Measurements from ENCODE around the gene TSPAN14. TPM values are rescaled to one million over a fixed set of nuclear protein-coding genes. Genes with fewer than 3 reads are reported as not detected.

The TSPAN14 gene
- polyA plus RNA-seq, 1 donor (not counting 4 experiments of a cell fraction or from before 2014, with no cell fraction given) = 71.1 TPM

- Histone ChIP-seq H3K9me1 (ENCODE audit: control insufficient read depth, extremely low read depth, insufficient read depth, low read length) (no peaks in the 10 kb centered on the region), H3K4me3 (ENCODE audit: control insufficient read depth in 2 of 3, extremely low read depth in 1 of 3, insufficient read depth in 2 of 3, low read depth in 1 of 3, low read length in 3 of 3) (no peak overlapping the region), H4K20me1 (ENCODE audit: control insufficient read depth, extremely low read depth, insufficient read depth, low read length) (no peaks in the 10 kb centered on the region), H3K27me3 (ENCODE audit: control insufficient read depth, extremely low read depth, insufficient read depth, low read length) (no peaks in the 10 kb centered on the region), H2AFZ (ENCODE audit: control insufficient read depth, low read length) (no peak overlapping the region), H3K27ac (ENCODE audit: control insufficient read depth, insufficient read depth, low read length) (no peak overlapping the region), H3K79me2 (ENCODE audit: control insufficient read depth, insufficient read depth, low read length) (no peaks in the 10 kb centered on the region), H3K9me3 (ENCODE audit: control insufficient read depth, low read depth, low read length) (no peaks in the 10 kb centered on the region), H3K36me3 (ENCODE audit: control insufficient read depth in 2 of 2, extremely low read depth in 1 of 2, insufficient read depth in 2 of 2, low read length in 2 of 2) (no peaks in the 10 kb centered on the region), H3K4me1 (ENCODE audit: control insufficient read depth, extremely low read depth, insufficient read depth, low read length) (peaks cover 27% of the 10 kb centered on the region), H3K4me2 (ENCODE audit: control insufficient read depth, extremely low read depth, insufficient read depth, low read depth, low read length) (no peak overlapping the region), H3K9ac (ENCODE audit: control insufficient read depth, extremely low read depth, insufficient read depth, low read length) (no peak overlapping the region)
- no peak for FAIRE-seq
- dilution Hi-C loops (cut with MboI; ENCODE audit: extremely low pct_ligation_motif_present, low sequenced_read_pairs) = no loop called here
- DNase-seq (ENCODE audit: low read depth, low spot score) = no peak
- no peak for TF ChIP-seq EZH2 (IDR thresholded peaks at IDR 0.05; ENCODE audit: low read length)
- TF ChIP-seq, protein P1, sequence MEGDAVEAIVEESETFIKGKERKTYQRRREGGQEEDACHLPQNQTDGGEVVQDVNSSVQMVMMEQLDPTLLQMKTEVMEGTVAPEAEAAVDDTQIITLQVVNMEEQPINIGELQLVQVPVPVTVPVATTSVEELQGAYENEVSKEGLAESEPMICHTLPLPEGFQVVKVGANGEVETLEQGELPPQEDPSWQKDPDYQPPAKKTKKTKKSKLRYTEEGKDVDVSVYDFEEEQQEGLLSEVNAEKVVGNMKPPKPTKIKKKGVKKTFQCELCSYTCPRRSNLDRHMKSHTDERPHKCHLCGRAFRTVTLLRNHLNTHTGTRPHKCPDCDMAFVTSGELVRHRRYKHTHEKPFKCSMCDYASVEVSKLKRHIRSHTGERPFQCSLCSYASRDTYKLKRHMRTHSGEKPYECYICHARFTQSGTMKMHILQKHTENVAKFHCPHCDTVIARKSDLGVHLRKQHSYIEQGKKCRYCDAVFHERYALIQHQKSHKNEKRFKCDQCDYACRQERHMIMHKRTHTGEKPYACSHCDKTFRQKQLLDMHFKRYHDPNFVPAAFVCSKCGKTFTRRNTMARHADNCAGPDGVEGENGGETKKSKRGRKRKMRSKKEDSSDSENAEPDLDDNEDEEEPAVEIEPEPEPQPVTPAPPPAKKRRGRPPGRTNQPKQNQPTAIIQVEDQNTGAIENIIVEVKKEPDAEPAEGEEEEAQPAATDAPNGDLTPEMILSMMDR (optimal IDR thresholded peaks at IDR 0.05 in 1 of 3, IDR thresholded peaks at IDR 0.05 in 1 of 3, conservative IDR thresholded peaks at IDR 0.05 in 1 of 3; ENCODE audit: extremely low read depth in 1 of 3, insufficient read depth in 2 of 3, low read length in 3 of 3) = no peak
These were observed 48.5 kb upstream of the TSPAN14 start for GRCh38 chr10:80405626-80406025.

GRCh38 chr10:80406204-80406603 is 47.9 kb upstream of the TSPAN14 start:
- no peak for FAIRE-seq
- H3K36me3 ChIP-seq (ENCODE audit: control insufficient read depth in 2 of 2, extremely low read depth in 1 of 2, insufficient read depth in 2 of 2, low read length in 2 of 2) = peaks cover 0 to 3% of the 10 kb centered on the region in 2 experiments

More at GRCh38 chr10:80406204-80406603, 47.9 kb upstream of the TSPAN14 start:
- dilution Hi-C loops (cut with MboI; ENCODE audit: extremely low pct_ligation_motif_present, low sequenced_read_pairs) = no loop called here
- H3K79me2 ChIP-seq (ENCODE audit: control insufficient read depth, insufficient read depth, low read length) = no peaks in the 10 kb centered on the region
- no peak overlapping the region for H2AFZ ChIP-seq (ENCODE audit: control insufficient read depth, low read length)
- no peaks in the 10 kb centered on the region for H4K20me1 ChIP-seq (ENCODE audit: control insufficient read depth, extremely low read depth, insufficient read depth, low read length)
- no peak overlapping the region for H3K27ac ChIP-seq (ENCODE audit: control insufficient read depth, insufficient read depth, low read length)
- no peak overlapping the region for H3K4me2 ChIP-seq (ENCODE audit: control insufficient read depth, extremely low read depth, insufficient read depth, low read depth, low read length)
- H3K9ac ChIP-seq (ENCODE audit: control insufficient read depth, extremely low read depth, insufficient read depth, low read length) = no peak overlapping the region
- TF ChIP-seq EZH2 (IDR thresholded peaks at IDR 0.05; ENCODE audit: low read length) = no peak
- TF ChIP-seq, protein P1 (optimal IDR thresholded peaks at IDR 0.05 in 1 of 3, IDR thresholded peaks at IDR 0.05 in 1 of 3, conservative IDR thresholded peaks at IDR 0.05 in 1 of 3; ENCODE audit: extremely low read depth in 1 of 3, insufficient read depth in 2 of 3, low read length in 3 of 3) = no peak
- H3K9me1 ChIP-seq (ENCODE audit: control insufficient read depth, extremely low read depth, insufficient read depth, low read length) = no peaks in the 10 kb centered on the region
- no peak for DNase-seq (ENCODE audit: low read depth, low spot score)
- H3K4me3 ChIP-seq (ENCODE audit: control insufficient read depth in 2 of 3, extremely low read depth in 1 of 3, insufficient read depth in 2 of 3, low read depth in 1 of 3, low read length in 3 of 3) = no peak overlapping the region
- H3K9me3 ChIP-seq (ENCODE audit: control insufficient read depth, low read depth, low read length) = no peaks in the 10 kb centered on the region
- no peaks in the 10 kb centered on the region for H3K27me3 ChIP-seq (ENCODE audit: control insufficient read depth, extremely low read depth, insufficient read depth, low read length)
- H3K4me1 ChIP-seq (ENCODE audit: control insufficient read depth, extremely low read depth, insufficient read depth, low read length) = peaks cover 32% of the 10 kb centered on the region
